Panc1 (cell line): ENCODE results near the gene RBMS1. TPM values are rescaled to one million over a fixed set of nuclear protein-coding genes. Genes with fewer than 3 reads are reported as not detected.

Experiments
- ATAC-seq: fragments of 200-7000 bp; cut with Tn5 transposase; 2 replicates; pipeline ENCODE4 v1.9.1; 2020; ENCODE audit warnings: mild to moderate bottlenecking, moderate library complexity
- BruUV-seq: library from RNA; stranded (reverse); fragments of 400-500 nt; replicated peaks from 2 replicates; lab custom pipeline; 2021; lab: Mats Ljungman, UMichigan
- CTCF ChIA-PET: fragments of 300-600 bp; sonication (Branson Sonifier 250); formaldehyde crosslinking; loops from one replicate; lab custom pipeline; 2022; ENCODE audit warnings: antibody characterized with exemption; lab: Charles Lee
- POLR2A ChIA-PET: fragments of 300-600 bp; sonication (Branson Sonifier 250); formaldehyde crosslinking; loops from one replicate; lab custom pipeline; 2022; ENCODE audit warnings: antibody characterized with exemption; lab: Charles Lee
- DNase-seq: peaks from one replicate; pipeline ENCODE4 v3.0.0-alpha.2; 2010; ENCODE audit warnings: low read depth, low spot score
- H3K27ac ChIP-seq: 2 replicates; pipeline ENCODE4 v1.5.1; 2011; ENCODE audit warnings: mild to moderate bottlenecking, low read length, inconsistent platforms
- H3K27me3 ChIP-seq: fragments of 200-500 bp; sonication (Bioruptor generic); 2 replicates; pipeline ENCODE4 v1.6.0; 2014; ENCODE audit warnings: low read length, inconsistent platforms; ENCODE audit not compliant: control insufficient read depth, insufficient read depth
- H3K36me3 ChIP-seq: fragments of 200-500 bp; sonication (Bioruptor generic); 2 replicates; pipeline ENCODE4 v1.5.1; 2014; ENCODE audit warnings: inconsistent platforms, mild to moderate bottlenecking, low read length, moderate library complexity; ENCODE audit not compliant: control insufficient read depth, insufficient read depth
- H3K4me1 ChIP-seq: 2 replicates; pipeline ENCODE4 v1.5.1; 2011; ENCODE audit warnings: inconsistent platforms, mild to moderate bottlenecking, low read length, moderate library complexity; ENCODE audit not compliant: control insufficient read depth, insufficient read depth
- H3K4me3 ChIP-seq, 2 experiments: 2 replicates each; pipeline ENCODE4 v1.5.1; 2011 to 2012; ENCODE audit warnings: low read depth in 2 of 2, low read length in 2 of 2, mild to moderate bottlenecking in 2 of 2, inconsistent platforms in 1 of 2, moderate library complexity in 1 of 2
- H3K9me3 ChIP-seq: fragments of 200-500 bp; sonication (Bioruptor generic); 2 replicates; pipeline ENCODE4 v1.5.1; 2014; ENCODE audit warnings: low read depth, mild to moderate bottlenecking, inconsistent platforms, low read length, moderate library complexity; ENCODE audit not compliant: control insufficient read depth, insufficient read depth
- CTCF ChIP-seq: fragments of 450-650 bp; IDR thresholded peaks from 2 replicates; pipeline ENCODE4 v1.5.1; 2017; ENCODE audit warnings: mild to moderate bottlenecking
- POLR2AphosphoS5 ChIP-seq: IDR thresholded peaks from 2 replicates; pipeline ENCODE4 v1.6.1; 2012; ENCODE audit warnings: mild to moderate bottlenecking, low read depth, low read length, moderate library complexity
- SIN3A ChIP-seq: IDR thresholded peaks from 2 replicates; pipeline ENCODE4 v1.6.1; 2012; ENCODE audit warnings: low read depth, mild to moderate bottlenecking, low read length, moderate library complexity, borderline replicate concordance; ENCODE audit not compliant: insufficient read depth
- TCF7L2 ChIP-seq: IDR thresholded peaks from 2 replicates; pipeline ENCODE4 v1.6.1; 2011; ENCODE audit warnings: mild to moderate bottlenecking, low read depth, low read length, inconsistent platforms
- in situ Hi-C: cut with HindIII; loops from 2 replicates; pipeline ENCODE4 v1.10.0; 2016; ENCODE audit warnings: low sequenced_read_pairs, low pct_unique_long_range_greater_than_20kb
- intact Hi-C: fragments of 100-400 bp; cut with micrococcal nuclease; formaldehyde crosslinking; loops from one replicate; pipeline ENCODE4 v1.10.0; 2022; ENCODE audit not compliant: unreplicated experiment
- total RNA-seq: library from RNA; stranded (reverse); gene quantifications from one replicate; pipeline ENCODE4 v1.2.1, GENCODE V29; 2021; ENCODE audit not compliant: unreplicated experiment
- TF ChIP-seq, protein P1 (sequence below), 2 experiments: IDR thresholded peaks; 2 replicates each; pipeline ENCODE4 v1.6.1; 2011 to 2012; ENCODE audit warnings: low read depth in 2 of 2, control low read depth in 1 of 2, low read length in 1 of 2, mild to moderate bottlenecking in 1 of 2, moderate library complexity in 1 of 2; ENCODE audit not compliant: insufficient read depth in 1 of 2

The RBMS1 gene
- total RNA-seq, 1 experiment from 2014 or later: 67.0 TPM

DNA sequence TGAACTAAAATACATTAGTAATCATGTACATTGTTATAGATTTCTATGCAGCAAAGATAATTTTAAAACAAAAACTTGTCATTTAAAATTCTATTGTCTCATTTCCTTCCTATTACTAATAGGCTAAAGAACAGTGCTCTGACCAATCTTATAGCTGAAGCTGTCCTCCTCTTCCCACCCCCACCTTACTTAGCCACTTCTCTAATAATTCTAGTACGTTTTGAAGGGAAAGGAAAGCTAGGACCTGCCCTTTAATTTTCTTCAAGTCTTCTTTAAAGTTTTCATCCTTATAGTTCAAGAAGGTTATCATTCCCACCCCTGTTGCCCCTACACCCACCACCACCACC is 121.6 kb downstream of the RBMS1 start:
- DNase-seq (no peak), ATAC-seq (no peak)
- Histone ChIP-seq H3K27ac (no peak overlapping the region), H3K4me1 (peaks cover 23% of the 10 kb centered on the region), H3K4me3 (no peak overlapping the region), H3K36me3 (no peaks in the 10 kb centered on the region; the same call in 1 of the 2 replicates), H3K27me3 (no peaks in the 10 kb centered on the region), H3K9me3 (no peaks in the 10 kb centered on the region)
- ChIA-PET CTCF (no interaction called here), POLR2A (no interaction called here)
- BruUV-seq: no TSS peak
- in situ Hi-C loops: no loop called here
- intact Hi-C loops: no loop called here
- TF ChIP-seq, protein P1, sequence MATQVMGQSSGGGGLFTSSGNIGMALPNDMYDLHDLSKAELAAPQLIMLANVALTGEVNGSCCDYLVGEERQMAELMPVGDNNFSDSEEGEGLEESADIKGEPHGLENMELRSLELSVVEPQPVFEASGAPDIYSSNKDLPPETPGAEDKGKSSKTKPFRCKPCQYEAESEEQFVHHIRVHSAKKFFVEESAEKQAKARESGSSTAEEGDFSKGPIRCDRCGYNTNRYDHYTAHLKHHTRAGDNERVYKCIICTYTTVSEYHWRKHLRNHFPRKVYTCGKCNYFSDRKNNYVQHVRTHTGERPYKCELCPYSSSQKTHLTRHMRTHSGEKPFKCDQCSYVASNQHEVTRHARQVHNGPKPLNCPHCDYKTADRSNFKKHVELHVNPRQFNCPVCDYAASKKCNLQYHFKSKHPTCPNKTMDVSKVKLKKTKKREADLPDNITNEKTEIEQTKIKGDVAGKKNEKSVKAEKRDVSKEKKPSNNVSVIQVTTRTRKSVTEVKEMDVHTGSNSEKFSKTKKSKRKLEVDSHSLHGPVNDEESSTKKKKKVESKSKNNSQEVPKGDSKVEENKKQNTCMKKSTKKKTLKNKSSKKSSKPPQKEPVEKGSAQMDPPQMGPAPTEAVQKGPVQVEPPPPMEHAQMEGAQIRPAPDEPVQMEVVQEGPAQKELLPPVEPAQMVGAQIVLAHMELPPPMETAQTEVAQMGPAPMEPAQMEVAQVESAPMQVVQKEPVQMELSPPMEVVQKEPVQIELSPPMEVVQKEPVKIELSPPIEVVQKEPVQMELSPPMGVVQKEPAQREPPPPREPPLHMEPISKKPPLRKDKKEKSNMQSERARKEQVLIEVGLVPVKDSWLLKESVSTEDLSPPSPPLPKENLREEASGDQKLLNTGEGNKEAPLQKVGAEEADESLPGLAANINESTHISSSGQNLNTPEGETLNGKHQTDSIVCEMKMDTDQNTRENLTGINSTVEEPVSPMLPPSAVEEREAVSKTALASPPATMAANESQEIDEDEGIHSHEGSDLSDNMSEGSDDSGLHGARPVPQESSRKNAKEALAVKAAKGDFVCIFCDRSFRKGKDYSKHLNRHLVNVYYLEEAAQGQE (IDR thresholded peaks at IDR 0.05; ENCODE audit: insufficient read depth in 1 of 2, low read depth in 2 of 2, low read length in 1 of 2): no peak
- TF ChIP-seq POLR2AphosphoS5: no peak
- TF ChIP-seq TCF7L2: no peak
- no peak for TF ChIP-seq SIN3A
- no peak for TF ChIP-seq CTCF

DNA sequence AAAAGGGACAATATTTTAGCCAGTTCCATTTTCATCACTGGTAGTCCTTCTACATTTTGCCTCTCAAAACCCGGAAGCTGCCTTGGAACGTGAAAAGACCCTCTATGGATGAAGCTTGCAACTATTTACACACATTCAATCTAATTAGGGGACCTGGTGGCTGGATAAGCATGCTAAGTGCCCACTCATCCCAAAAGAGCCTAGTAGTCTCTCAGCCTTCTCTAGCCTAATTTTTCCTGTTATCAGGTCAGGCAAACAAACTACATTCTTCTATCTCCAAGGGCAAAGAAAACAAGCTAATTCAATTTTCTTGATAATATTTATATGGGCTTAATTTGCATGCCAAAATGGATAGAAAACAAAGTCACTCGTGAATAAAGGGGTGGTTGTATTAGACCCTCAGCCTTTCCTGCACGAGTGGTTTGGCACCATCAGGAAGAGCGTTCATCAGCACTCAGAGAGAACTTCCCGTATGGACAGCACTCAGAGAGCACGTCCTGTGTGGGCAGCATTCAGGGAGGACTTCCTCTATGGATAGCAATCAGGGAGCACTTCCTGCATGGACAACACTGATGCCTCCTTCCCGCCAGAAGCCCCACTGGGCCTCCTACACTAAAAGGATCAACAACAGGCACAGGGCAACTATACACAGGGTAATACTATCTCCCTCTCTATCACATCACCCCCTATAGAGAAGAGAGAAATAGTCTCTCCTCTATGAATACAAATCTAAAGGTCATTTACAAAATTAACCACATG is 122.2 kb downstream of the RBMS1 start:
- ATAC-seq: no peak
- Histone ChIP-seq H3K36me3 (no peaks in the 10 kb centered on the region; the same call in 1 of the 2 replicates), H3K27ac (no peak overlapping the region), H3K27me3 (no peaks in the 10 kb centered on the region), H3K4me3 (no peak overlapping the region), H3K9me3 (no peaks in the 10 kb centered on the region), H3K4me1 (peaks cover 25% of the 10 kb centered on the region)
- intact Hi-C loops: no loop called here
- POLR2A ChIA-PET: no interaction called here
- CTCF ChIA-PET: interaction anchor here (0.6 kb wide), 1 partner anchor 22 kb away, joined by 6 read pairs; no protein-coding TSS in a partner anchor
- in situ Hi-C loops: no loop called here
- BruUV-seq: no TSS peak
- DNase-seq: no peak
- TF ChIP-seq, protein P1 (IDR thresholded peaks at IDR 0.05; ENCODE audit: insufficient read depth in 1 of 2, low read depth in 2 of 2, low read length in 1 of 2): no peak
- no peak for TF ChIP-seq CTCF
- TF ChIP-seq POLR2AphosphoS5: no peak
- TF ChIP-seq TCF7L2: no peak
- no peak for TF ChIP-seq SIN3A
